Measurements from ENCODE around the gene SRPX. TPM values are rescaled to one million over a fixed set of nuclear protein-coding genes. Genes with fewer than 3 reads are reported as not detected.

The SRPX gene
- polyA plus RNA-seq, 1 of the 3 experiments (the other 2 are of a cell fraction) = 124 TPM

GRCh38 chrX:38103857-38104812, 116.5 kb downstream of the SRPX start:
- Histone ChIP-seq H3K36me3 (replicated peaks in 1 of 2; ENCODE audit: control insufficient read depth in 1 of 2, insufficient read depth in 2 of 2, low read length in 1 of 2) (no peaks in the 10 kb centered on the region), H3K9me2 (no peaks in the 10 kb centered on the region), H3K4me1 (ENCODE audit: control insufficient read depth in 1 of 2, insufficient read depth in 2 of 2, low read depth in 1 of 2, low read length in 1 of 2) (no peaks in the 10 kb centered on the region), H3F3A (replicated peaks; ENCODE audit: insufficient read depth) (no peaks in the 10 kb centered on the region), H2AFZ (ENCODE audit: low read depth) (no peak overlapping the region), H4K20me1 (ENCODE audit: insufficient read depth) (no peaks in the 10 kb centered on the region), H3K4me3 (ENCODE audit: low read depth in 2 of 2, low read length in 1 of 2) (no peak overlapping the region), H3K79me2 (ENCODE audit: insufficient read depth) (no peaks in the 10 kb centered on the region), H3K9ac (no peak overlapping the region), H3K27ac (ENCODE audit: low read depth in 2 of 2, low read length in 1 of 2) (no peak overlapping the region), H3K4me2 (no peak overlapping the region), H3K9me3 (no peaks in the 10 kb centered on the region), H3K27me3 (ENCODE audit: insufficient read depth) (no peaks in the 10 kb centered on the region)
- TF ChIP-seq GABPA (IDR thresholded peaks at IDR 0.05; ENCODE audit: low read depth) (no peak), ZBTB33 (IDR thresholded peaks at IDR 0.05; ENCODE audit: borderline replicate concordance, low read depth) (no peak), ELF1 (IDR thresholded peaks at IDR 0.05) (no peak), SMC3 (IDR thresholded peaks at IDR 0.05; ENCODE audit: low read depth, low read length) (no peak), TCF12 (IDR thresholded peaks at IDR 0.05) (no peak), RXRA (IDR thresholded peaks at IDR 0.05; ENCODE audit: borderline replicate concordance, low read depth) (no peak), SIN3A (IDR thresholded peaks at IDR 0.05; ENCODE audit: borderline replicate concordance, low read depth, low read length) (no peak), NFIC (IDR thresholded peaks at IDR 0.05; ENCODE audit: borderline replicate concordance) (no peak), CHD2 (IDR thresholded peaks at IDR 0.05; ENCODE audit: low read length, partially characterized antibody) (no peak), EP300 (IDR thresholded peaks at IDR 0.05; ENCODE audit: borderline replicate concordance in 1 of 2, low read depth in 1 of 2, low read length in 1 of 2) (no peak), GATA2 (CRISPR knock-in tag; IDR thresholded peaks at IDR 0.05) (no peak)
- WGBS (ENCODE audit: low lambda C conversion rate) = 20% methylated on average over 5 of the region's 5 CpGs
- CTCF ChIA-PET = no interaction called here
- no peak for DNase-seq
- POLR2A ChIA-PET = no interaction called here

GRCh38 chrX:38102875-38103274, 117.8 kb downstream of the SRPX start:
- no peaks in the 10 kb centered on the region for H3K27me3 ChIP-seq (ENCODE audit: insufficient read depth)
- H3K4me3 ChIP-seq (ENCODE audit: low read depth in 2 of 2, low read length in 1 of 2) = no peak overlapping the region
- no peaks in the 10 kb centered on the region for H3K79me2 ChIP-seq (ENCODE audit: insufficient read depth)
- no peak overlapping the region for H3K27ac ChIP-seq (ENCODE audit: low read depth in 2 of 2, low read length in 1 of 2)
- WGBS (ENCODE audit: low lambda C conversion rate) = 20% methylated on average over 1 of the region's 1 CpG
- ChIA-PET CTCF (no interaction called here), POLR2A (no interaction called here)
- H3K9me3 ChIP-seq = no peaks in the 10 kb centered on the region
- no peak overlapping the region for H2AFZ ChIP-seq (ENCODE audit: low read depth)
- no peak overlapping the region for H3K4me2 ChIP-seq
- no peak for DNase-seq
- H3K9me2 ChIP-seq = no peaks in the 10 kb centered on the region; the same call in 1 of the 2 replicates
- no peaks in the 10 kb centered on the region for H3F3A ChIP-seq (replicated peaks; ENCODE audit: insufficient read depth)
- H3K4me1 ChIP-seq (ENCODE audit: control insufficient read depth in 1 of 2, insufficient read depth in 2 of 2, low read depth in 1 of 2, low read length in 1 of 2) = no peaks in the 10 kb centered on the region
- no peaks in the 10 kb centered on the region for H4K20me1 ChIP-seq (ENCODE audit: insufficient read depth)
- no peaks in the 10 kb centered on the region for H3K36me3 ChIP-seq (replicated peaks in 1 of 2; ENCODE audit: control insufficient read depth in 1 of 2, insufficient read depth in 2 of 2, low read length in 1 of 2)
- no peak overlapping the region for H3K9ac ChIP-seq
- TF ChIP-seq TCF12 (IDR thresholded peaks at IDR 0.05) (no peak), PBX3 (IDR thresholded peaks at IDR 0.05) (no peak), SIN3A (IDR thresholded peaks at IDR 0.05; ENCODE audit: borderline replicate concordance, low read depth, low read length) (no peak), MAX (IDR thresholded peaks at IDR 0.05; ENCODE audit: low read depth) (no peak), NRF1 (IDR thresholded peaks at IDR 0.05; ENCODE audit: low read depth, low read length) (no peak), EP300 (IDR thresholded peaks at IDR 0.05; ENCODE audit: borderline replicate concordance in 1 of 2, low read depth in 1 of 2, low read length in 1 of 2) (no peak), GABPA (IDR thresholded peaks at IDR 0.05; ENCODE audit: low read depth) (no peak), SMC3 (IDR thresholded peaks at IDR 0.05; ENCODE audit: low read depth, low read length) (no peak), EZH2phosphoT487 (IDR thresholded peaks at IDR 0.05; ENCODE audit: borderline replicate concordance, low read depth) (no peak), ZBTB33 (IDR thresholded peaks at IDR 0.05; ENCODE audit: borderline replicate concordance, low read depth) (no peak), NFIC (IDR thresholded peaks at IDR 0.05; ENCODE audit: borderline replicate concordance) (no peak), YY1 (IDR thresholded peaks at IDR 0.05; ENCODE audit: low read depth) (no peak), USF1 (IDR thresholded peaks at IDR 0.05; ENCODE audit: borderline replicate concordance, low read depth) (no peak), RFX5 (IDR thresholded peaks at IDR 0.05; ENCODE audit: low read length) (no peak), TAF1 (IDR thresholded peaks at IDR 0.05; ENCODE audit: borderline replicate concordance, low read depth, low read length) (no peak)
